ENCODE measurements around the gene COL11A2.
"Not testable (repeated sequence)": the region's sequence is repeated elsewhere in the genome, so short reads cannot be mapped to it uniquely, and the experiment has no call there.

COL11A2 gene

DNA sequence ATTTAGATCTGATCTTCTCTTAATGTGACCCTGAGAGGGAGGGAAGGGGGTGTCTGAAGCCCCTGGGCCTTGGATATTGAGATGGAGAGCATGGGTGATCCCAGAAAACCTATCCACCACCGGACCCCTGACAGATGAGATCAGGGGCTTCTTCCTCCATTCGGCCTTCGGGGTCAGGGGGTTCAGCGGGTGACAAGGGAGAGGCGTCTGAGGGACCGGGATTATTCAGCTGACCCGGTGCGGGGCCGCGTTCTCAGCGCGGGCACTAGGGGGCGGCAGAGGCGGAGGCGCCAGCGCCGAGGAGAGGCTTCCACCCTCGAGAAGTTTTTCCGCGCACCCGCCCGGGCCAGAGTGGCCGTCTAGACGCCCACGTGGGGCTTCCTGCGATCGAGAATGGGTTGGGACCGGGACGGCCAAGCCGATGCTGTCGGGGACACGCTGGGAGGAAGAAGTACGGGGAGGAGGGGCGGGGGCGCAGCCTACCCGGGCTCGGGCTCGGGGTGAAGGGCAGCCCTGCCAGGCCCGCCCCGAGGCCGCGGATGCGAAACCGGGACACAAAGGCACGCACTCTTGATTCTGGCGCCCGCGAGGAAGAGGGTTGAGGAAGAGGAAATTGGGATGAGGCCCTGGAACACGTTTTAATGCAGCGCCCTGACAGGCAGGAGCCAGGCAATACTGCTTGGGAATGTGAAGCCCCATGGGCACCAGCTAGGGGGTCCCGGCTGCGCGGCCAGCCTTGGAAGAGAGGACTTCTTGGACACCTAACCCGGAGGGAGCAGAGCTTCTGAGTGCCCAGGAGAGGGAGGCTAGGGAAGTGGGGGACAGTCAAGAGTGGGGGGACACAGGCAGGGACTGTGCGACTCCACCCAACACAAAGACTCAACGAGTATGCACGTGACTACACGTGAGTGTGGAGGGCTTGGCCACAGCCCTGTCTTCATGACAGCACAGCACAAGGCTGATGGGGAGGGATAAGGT is 30.6 kb downstream of the COL11A2 start:
- DNase-seq (ENCODE audit: extremely low spot score, insufficient read length, low read depth) (peak; percentile 82), FAIRE-seq (peak; percentile 87)

DNA sequence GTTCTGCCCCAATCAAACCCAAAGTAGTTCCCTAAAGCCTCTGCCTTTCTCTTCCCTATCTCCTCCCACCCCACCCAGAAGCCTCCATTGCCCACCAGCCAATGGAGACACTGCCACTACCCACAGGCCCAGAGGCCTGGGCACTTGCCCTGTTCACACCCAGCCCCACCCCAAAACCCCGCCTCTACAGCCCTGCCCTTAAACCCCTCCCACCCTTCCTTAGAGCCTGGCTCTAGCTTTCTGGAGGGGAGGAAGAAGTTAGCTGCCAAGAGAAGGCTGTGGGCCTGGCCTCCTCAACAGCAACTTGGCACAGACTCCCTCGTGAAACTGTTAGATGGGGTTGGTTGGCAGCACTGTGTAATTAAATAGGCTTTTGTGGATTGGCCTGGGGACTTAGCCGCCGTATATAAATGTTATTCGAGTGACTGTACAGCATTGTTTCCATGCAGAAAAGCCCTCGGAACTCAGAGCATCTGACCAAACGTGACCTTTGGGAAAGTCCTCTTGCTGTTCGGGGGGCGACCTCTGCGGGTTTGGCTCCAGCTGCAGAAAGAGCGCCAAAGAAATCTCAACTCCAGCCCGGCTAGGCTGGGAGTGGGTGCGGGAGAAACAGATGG is 31.4 kb downstream of the COL11A2 start:
- DNase-seq (ENCODE audit: extremely low spot score, insufficient read length, low read depth) (no peak), FAIRE-seq (no peak)

DNA sequence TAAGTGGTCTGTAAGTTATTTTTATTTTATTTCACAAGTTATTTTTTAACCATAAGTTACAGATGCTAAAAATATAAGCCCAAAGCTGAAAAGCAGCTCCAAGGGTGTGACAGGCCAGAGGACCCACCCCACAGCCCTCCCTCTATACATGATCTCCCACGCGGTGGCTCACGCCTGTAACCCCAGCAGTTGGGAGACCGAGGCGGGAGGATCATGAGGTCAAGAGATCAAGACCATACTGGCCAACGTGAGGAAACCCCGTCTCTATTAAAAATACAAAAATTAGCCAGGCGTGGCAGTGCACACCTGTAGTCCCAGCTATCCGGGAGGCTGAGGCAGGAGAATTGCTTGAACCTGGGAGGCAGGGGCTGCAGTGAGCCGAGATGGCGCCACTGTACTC is 32.2 kb downstream of the COL11A2 start:
- no peak for DNase-seq (ENCODE audit: extremely low spot score, insufficient read length, low read depth)
- peak; percentile 5 for FAIRE-seq

DNA sequence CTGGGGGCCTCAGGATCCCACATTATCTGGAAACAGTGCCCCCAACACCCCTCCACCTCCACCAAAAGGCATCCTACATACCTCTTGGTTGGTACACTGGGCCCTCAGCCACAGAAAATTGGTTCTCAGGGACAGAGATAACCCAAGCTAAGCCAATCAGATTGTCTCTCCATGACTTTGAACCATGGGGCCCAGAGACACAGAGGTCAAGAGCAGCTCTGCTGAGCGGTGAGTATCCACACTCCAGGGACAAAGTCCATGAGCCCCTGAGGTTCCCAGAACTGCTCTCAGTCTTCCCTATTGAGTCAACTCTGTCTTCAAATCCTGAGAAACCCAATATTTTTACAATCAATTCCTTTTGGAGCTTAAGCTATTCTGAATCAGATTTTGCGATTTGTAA is 35.3 kb downstream of the COL11A2 start:
- no peak for DNase-seq (ENCODE audit: extremely low spot score, insufficient read length, low read depth)
- FAIRE-seq = no peak

DNA sequence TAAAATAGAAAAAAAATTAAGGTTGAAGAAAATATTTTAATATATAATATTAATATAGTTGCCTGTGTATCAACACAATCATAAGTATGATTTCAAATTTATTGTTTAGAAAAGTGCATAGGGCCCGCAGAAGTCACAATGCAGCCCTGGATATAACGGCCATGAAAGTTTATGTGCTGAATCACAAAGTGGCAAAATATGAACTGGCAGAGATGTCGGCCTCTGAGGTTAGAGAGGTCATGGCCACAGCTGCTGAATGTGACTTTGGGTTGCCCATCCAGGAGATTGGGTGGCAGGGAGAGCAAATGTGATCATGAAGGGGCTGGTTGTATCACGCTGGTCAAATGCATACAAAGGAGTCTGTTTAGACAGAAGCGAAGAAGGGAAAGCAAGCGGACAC is 35.7 kb downstream of the COL11A2 start:
- DNase-seq (ENCODE audit: extremely low spot score, insufficient read length, low read depth) (no peak), FAIRE-seq (no peak)

DNA sequence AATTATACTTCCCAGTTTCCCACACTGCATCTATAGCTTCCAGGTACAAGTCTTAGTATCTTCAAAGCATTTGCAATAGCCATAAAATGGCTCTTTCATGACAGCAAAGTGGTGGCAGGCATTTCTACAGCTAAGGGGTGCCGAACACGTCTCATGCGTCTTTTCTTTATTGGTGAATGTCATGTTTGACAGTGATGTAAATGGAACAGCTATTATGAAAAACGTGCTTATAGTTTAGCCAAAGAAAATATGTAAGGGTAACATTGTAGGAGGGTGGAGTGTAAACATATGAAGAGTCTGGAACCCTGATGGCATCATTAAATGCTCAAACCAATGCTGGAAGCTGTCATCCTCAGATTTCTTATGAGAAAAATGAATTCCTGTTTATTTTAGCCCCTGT is 37.9 kb downstream of the COL11A2 start:
- DNase-seq (ENCODE audit: extremely low spot score, insufficient read length, low read depth) (no peak), FAIRE-seq (no peak)

DNA sequence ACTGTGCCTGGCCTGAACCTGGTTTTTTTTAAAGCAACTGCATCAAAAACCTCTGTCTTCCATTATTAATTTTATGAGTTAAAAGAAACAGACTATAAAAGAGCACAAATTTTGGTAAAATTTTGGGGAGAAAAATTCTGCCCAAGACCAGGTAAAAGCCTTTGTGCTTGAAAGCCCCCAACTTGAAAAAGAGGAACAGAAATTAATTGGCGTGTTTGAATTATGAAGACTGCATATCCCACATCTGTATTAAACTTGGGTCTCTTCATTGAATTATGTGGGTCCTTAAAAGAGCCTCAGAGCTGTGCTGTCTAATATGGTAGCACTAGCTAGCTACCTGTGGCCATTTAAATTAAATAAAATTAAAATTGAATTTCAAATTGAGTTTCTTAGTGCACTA is 41.2 kb downstream of the COL11A2 start:
- no peak for FAIRE-seq

DNA sequence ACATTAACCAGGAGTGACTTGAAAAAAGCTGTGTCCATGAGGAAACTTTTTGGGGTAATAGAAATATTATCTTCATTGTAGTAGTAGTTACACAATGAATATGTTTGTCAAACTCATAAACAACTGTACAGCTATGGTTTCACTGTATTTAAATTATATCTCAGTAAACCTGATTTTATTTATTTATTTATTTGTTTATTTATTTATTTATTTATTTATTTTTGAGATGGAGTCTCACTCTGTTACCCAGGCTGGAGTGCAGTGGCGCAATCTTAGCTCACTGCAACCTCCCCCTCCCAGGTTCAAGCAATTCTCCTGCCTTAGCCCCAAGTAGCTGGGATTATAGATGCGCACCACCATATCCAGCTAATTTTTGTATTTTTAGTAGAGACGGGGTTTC is 41.7 kb downstream of the COL11A2 start:
- DNase-seq (ENCODE audit: extremely low spot score, insufficient read length, low read depth); FAIRE-seq: not testable (repeated sequence)

More for the DNA sequence above, 41.2 kb downstream of the COL11A2 start:
- no peak for DNase-seq (ENCODE audit: extremely low spot score, insufficient read length, low read depth)

DNA sequence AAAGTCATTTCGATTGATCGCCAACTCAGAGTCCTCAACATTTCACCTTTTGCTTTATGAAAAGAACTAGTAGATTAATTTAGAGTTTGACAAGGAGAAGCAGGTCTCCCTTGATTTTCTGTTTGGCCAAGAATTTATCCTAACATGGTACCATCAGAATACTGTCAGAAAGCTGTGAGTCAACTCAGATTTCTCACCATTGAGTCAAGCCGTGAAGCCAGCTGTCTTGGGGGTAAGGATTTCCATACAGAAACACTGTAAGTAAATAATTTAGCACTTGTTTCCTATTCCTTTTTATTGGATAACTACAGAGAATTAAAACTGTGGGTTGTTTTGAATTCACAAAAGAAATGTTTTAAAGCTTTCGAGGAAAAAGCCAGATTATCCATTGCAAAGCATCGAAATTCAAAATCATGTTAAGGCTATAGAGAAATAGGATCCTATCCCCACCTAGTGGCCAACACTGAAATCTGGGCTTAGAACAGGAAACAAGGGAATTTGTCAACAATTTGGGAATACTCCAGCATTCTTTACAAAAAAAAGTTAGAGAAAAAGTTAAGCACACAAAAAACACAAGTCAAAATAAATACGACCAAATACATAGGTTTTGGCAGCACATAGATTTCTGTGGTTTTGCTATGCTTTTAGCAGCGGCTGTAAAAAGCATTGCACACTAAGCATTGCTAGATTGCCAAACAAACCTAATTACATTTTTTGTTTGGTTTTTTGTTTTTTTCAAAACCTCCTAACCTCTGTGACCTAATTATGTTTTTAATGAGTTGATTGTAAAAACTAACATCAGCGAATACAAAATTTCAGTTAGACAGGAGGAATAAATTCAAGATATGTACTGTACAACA is 44.2 kb downstream of the COL11A2 start:
- no peak for DNase-seq (ENCODE audit: extremely low spot score, insufficient read length, low read depth)
- peak; percentile 93 for FAIRE-seq

DNA sequence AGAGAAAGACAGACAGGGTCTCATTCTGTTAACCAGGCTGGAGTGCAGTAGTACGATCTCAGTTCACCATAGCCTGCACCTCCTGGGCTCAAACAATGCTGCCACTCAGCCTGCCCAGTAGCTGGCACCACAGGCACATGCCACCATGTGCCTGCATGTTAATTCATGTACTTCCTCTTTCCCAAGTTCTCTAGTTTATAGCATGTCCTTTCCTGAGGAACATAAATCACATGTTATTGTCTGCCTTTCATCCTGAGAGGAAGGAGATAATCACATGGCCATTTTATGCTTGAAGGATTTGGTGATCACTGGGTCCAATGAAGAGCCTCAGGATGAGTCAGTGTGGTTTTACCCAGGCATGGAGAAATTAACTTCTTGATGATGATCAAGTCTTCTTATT is 47.9 kb downstream of the COL11A2 start:
- FAIRE-seq (no peak), DNase-seq (ENCODE audit: extremely low spot score, insufficient read length, low read depth) (no peak)

DNA sequence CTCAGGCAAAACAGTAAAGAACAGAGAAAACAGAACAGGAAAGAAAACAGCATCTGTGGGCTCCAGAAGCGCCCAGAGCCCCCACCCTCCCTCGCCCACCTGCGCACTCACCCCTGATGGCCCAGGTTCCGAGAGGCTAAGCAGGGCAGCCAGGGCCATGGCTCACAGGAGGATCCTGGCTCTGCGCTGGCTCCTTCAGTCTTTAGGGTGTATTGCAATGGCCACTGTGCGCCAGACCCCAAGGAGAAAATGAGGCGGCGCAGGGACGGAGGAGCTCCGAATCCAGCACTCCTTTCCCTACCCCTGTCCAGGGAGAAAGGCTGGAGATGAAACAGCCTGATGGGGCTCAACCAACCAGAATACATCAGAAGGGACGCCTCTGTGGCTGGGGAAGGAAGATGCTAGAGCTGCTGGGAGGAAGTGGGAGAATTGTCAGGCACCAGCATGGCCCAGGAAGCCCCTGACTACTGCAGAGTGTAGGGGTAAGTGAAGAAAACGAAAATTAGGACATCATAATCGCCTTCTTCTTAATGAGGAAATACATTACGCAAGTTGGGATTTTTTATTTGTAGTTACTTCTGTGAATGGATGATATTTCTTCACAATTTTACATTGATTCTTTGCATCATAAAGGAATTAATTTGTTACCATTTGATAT is 49.0 kb downstream of the COL11A2 start:
- FAIRE-seq (no peak), DNase-seq (ENCODE audit: extremely low spot score, insufficient read length, low read depth) (no peak)

DNA sequence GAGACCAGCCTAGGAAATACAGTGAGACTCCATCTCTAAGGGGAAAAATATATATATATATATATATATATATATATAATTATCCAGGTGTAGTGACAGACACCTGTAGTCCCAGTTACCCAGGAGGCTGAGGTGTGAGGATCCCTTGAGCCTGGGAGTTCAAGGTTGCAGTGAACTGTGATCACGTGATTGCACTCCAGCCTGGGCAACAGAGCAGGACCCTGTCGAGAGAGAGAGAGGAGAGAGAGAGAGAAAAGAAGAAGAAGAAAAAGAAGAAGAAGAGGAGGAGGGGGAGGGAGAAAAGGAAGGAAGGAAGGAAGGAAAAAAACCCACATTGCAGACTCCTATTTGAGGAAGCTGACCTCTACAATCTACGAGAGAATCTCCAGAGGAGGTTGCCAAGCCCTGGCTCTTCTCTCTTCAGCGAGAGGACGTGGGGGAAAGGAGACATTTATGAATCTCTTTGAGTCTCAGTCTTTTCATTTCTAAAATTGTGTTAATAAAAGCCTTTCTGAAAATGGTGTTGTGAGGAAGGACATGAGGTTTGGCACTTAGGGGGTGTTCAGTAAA is 49.7 kb downstream of the COL11A2 start:
- FAIRE-seq (no peak), DNase-seq (ENCODE audit: extremely low spot score, insufficient read length, low read depth) (no peak)

DNA sequence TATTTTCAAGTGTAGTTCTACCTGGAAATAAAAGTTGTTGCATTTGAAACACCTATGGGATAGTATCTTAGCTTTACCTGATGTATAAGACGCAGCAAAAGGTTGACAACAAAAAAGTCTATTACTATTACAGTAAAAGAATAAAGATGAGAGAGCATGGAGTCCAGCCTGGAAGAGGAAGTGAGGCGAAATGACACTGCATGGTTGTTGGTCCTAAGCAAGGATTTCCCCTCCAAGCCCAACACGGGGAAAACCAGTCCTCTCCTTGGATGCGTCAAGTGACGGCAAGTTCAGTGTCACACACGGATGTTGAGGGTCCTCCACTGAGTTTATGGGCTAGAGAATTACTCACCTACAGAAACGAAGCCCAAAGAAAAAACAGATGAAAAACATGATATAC is 51.7 kb downstream of the COL11A2 start:
- FAIRE-seq = no peak
- DNase-seq (ENCODE audit: extremely low spot score, insufficient read length, low read depth) = no peak

DNA sequence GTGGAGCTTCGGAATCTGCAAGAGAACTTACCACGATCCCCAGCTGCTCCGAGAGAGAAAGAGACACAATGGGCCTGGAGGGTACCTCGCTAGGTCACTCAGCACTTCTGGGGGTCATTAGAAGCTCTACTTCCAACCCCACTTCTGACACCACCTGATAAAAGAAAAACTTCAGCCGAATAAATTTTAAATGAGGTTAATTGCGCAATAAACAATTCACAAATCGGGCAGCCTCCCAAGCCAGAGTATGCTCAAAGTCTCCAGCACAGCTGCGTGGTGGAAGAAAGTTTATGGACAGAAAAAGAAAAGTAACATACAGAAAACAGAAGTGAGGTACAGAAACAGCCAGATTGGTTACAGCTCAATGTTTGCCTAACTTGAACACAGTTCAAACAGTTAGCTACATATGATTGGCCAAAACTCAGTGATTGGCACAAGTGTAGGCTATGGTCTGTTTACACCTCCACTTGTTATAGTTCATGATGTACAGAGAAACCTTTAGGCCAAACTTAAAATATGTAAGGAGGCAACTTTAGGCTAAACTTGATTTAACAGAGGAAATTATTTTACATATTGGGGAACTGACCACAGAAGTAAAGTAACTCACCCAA is 52.6 kb downstream of the COL11A2 start:
- FAIRE-seq (no peak), DNase-seq (ENCODE audit: extremely low spot score, insufficient read length, low read depth) (no peak)

DNA sequence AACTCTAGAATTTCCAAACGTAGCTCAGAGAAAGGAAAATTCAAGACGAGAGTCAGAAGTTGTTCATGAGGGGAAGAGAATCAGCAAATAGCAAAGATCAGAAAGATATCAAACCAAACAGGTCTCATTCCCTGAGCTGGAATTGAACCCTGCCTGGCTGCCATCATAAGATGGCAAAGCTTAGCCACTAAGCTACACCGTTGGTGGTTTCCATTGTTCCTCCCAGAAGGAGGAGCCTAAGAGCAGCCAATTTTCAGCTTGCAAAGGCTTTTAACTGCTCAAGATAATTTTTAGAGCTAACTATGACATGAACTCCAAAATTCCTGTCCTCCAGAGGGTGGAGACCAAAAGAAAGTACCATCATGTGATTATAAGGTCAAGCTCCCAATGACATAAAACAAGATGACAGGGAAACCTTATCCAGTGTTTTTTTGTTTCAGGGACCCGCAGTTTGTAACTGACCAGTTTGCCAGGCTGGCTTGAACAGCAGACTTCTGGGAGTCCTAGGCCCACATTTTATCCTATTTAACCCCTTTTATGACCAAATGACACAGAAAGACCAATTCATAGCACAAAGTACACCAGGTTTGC is 55.9 kb downstream of the COL11A2 start:
- DNase-seq (ENCODE audit: extremely low spot score, insufficient read length, low read depth) (no peak), FAIRE-seq (no peak)

DNA sequence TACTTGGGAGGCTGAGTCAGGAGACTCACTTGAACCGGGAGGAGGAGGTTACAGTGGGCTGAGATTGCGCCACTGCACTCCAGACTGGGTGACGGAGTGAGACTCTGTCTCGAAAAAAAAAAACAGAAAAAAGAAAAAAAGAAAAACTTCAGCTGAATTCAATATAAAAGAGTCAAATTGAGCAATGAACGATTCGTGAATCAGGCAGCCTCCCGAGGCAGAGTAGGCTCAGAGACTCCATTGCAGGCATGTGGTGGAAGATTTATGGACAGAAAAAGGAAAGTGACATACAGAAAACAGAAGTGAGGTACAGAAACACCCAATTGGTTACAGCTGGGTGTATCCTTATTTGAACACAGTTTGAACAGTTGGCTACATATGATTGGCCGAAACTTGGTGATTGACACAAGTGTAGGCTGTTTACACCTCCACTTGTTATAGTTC is 60.2 kb downstream of the COL11A2 start:
- DNase-seq (ENCODE audit: extremely low spot score, insufficient read length, low read depth) = no peak

DNA sequence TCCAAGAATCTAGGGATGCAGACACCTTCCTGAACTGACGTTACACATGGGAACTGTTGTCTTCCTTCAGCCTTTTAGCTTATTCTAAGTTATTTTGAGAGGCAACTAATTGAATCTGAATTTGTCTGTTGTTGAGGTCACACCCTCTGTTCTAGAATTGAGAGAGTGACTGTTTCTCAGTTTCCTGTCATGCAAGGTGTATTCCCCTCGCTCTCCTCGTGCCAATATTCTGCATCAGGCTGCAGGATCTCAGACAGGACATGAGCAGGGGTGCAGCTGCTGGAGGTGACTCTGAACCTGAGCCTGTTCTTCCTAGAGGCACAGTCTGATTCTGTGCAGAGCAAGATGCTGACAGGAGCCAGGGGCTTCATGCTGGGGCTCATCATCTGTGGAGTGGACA is 63.9 kb downstream of the COL11A2 start:
- peak; percentile 65 for FAIRE-seq
- DNase-seq (ENCODE audit: extremely low spot score, insufficient read length, low read depth) = no peak

More for the DNA sequence above, 60.2 kb downstream of the COL11A2 start:
- no peak for FAIRE-seq

DNA sequence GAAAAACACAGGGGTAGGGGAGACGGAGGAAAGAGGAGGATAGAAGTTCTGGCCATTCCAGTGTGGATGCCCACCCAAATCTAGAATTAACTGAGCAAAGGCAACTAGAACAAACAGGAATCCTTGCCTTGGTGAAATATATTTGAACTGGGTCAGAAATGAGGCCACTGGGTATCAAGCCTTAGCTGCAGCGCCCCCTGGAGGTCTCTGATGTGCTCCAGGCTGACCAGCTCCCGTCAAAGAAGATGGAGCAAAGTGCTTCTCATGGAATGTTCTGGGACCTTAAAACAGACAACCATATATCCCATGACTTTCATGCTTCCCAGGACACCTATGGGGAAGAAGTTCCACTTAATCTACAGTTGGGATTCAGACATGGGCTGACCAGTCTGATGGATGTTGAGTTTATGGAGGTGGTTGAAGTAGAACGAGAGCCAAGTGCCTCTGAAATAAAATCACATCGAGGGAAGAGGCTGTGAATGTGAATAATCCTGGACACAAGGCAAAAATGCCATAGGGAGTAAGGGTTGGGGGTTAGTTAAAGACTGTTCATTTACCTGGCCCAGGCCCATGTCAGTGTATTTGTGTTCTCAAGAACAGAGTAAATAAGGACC is 66.1 kb downstream of the COL11A2 start:
- DNase-seq (ENCODE audit: extremely low spot score, insufficient read length, low read depth) = no peak
- peak; percentile 18 for FAIRE-seq
